CD14-positive monocyte (primary cell): ENCODE data around the gene LUC7L2. TPM values are rescaled to one million over a fixed set of nuclear protein-coding genes. Genes with fewer than 3 reads are reported as not detected.

Experiments used
- DNase-seq, 3 donors: peaks; one replicate each; pipeline ENCODE4 v3.0.0-alpha.2; 2011 to 2022
- H2AFZ ChIP-seq: 2 replicates; pipeline ENCODE4 v1.6.0; 2012; ENCODE audit warnings: mild to moderate bottlenecking, low read depth, low read length, inconsistent platforms; ENCODE audit not compliant: insufficient read depth, poor library complexity, severe bottlenecking
- H3K27ac ChIP-seq, 2 donors: 1 replicate in 1 of 2; 2 replicates in 1 of 2; pipeline ENCODE4 v1.5.1; 2012 to 2013; ENCODE audit warnings: low read length in 2 of 2, control low read depth in 1 of 2, inconsistent platforms in 1 of 2, low read depth in 1 of 2, mild to moderate bottlenecking in 1 of 2
- H3K27me3 ChIP-seq, 2 donors: one replicate each; pipeline versions ENCODE4 v1.6.0 to v1.6.1; 2011 to 2013; ENCODE audit warnings: low read length in 2 of 2; ENCODE audit not compliant: control insufficient read depth in 2 of 2, insufficient read depth in 2 of 2
- H3K36me3 ChIP-seq, 2 donors: replicated peaks in 1 of 2; 1 replicate in 1 of 2; 2 replicates in 1 of 2; pipeline versions ENCODE4 v1.5.1 to v1.6.1; 2012 to 2013; ENCODE audit warnings: low read length in 2 of 2, control low read depth in 1 of 2, inconsistent platforms in 1 of 2, mild to moderate bottlenecking in 1 of 2; ENCODE audit not compliant: insufficient read depth in 2 of 2, control insufficient read depth in 1 of 2
- H3K4me1 ChIP-seq, 2 donors: 1 replicate in 1 of 2; 2 replicates in 1 of 2; pipeline versions ENCODE4 v1.5.1 to v1.6.1; 2012 to 2013; ENCODE audit warnings: low read length in 2 of 2, control low read depth in 1 of 2, inconsistent platforms in 1 of 2, mild to moderate bottlenecking in 1 of 2, moderate library complexity in 1 of 2; ENCODE audit not compliant: insufficient read depth in 2 of 2, control insufficient read depth in 1 of 2
- H3K4me2 ChIP-seq: replicated peaks from 2 replicates; pipeline ENCODE3; 2012; ENCODE audit warnings: low read length, moderate library complexity, mild to moderate bottlenecking; ENCODE audit not compliant: poor library complexity, severe bottlenecking; ENCODE audit errors: extremely low read depth
- H3K4me3 ChIP-seq, 3 experiments: fragments of 200-600 bp in 1 of 3; sonication (generic) in 1 of 3; replicated peaks in 1 of 3; 1 replicate in 2 of 3; 2 replicates in 1 of 3; pipeline ENCODE4 v1.5.1; 2011 to 2013; ENCODE audit warnings: low read length in 3 of 3, mild to moderate bottlenecking in 3 of 3, control low read depth in 2 of 3, low read depth in 2 of 3, inconsistent platforms in 1 of 3, moderate library complexity in 1 of 3
- H3K79me2 ChIP-seq: 2 replicates; pipeline ENCODE4 v1.6.0; 2012; ENCODE audit warnings: mild to moderate bottlenecking, control low read depth, inconsistent platforms, low read length, moderate library complexity; ENCODE audit not compliant: insufficient read depth
- H3K9ac ChIP-seq: 2 replicates; pipeline ENCODE4 v1.6.0; 2017; ENCODE audit warnings: low read length, mild to moderate bottlenecking; ENCODE audit not compliant: insufficient read depth, poor library complexity, severe bottlenecking
- H3K9me3 ChIP-seq, 2 donors: replicated peaks in 1 of 2; 1 replicate in 1 of 2; 2 replicates in 1 of 2; pipeline versions ENCODE4 v1.5.1 to v1.6.1; 2012 to 2013; ENCODE audit warnings: low read length in 2 of 2, control low read depth in 1 of 2; ENCODE audit not compliant: control insufficient read depth in 1 of 2, insufficient read depth in 1 of 2
- H4K20me1 ChIP-seq: 2 replicates; pipeline ENCODE4 v1.6.0; 2012; ENCODE audit warnings: mild to moderate bottlenecking, low read length, control low read depth, moderate library complexity; ENCODE audit not compliant: insufficient read depth
- H3K27ac Mint-ChIP-seq, 7 donors: one replicate each; pipeline ENCODE4 v1.8.0; 2020; ENCODE audit warnings: mild to moderate bottlenecking in 7 of 7, mixed read lengths in 7 of 7, moderate library complexity in 6 of 7, inconsistent platforms in 2 of 7
- H3K27me3 Mint-ChIP-seq, 3 donors: one replicate each; pipeline ENCODE4 v1.8.0; 2021 to 2022; ENCODE audit warnings: low read depth in 3 of 3, mild to moderate bottlenecking in 3 of 3, mixed read lengths in 3 of 3, moderate library complexity in 3 of 3, inconsistent platforms in 1 of 3
- H3K36me3 Mint-ChIP-seq, 2 donors: one replicate each; pipeline ENCODE4 v1.8.0; 2020; ENCODE audit warnings: mixed read lengths in 2 of 2, inconsistent platforms in 1 of 2, mild to moderate bottlenecking in 1 of 2
- H3K4me1 Mint-ChIP-seq: one replicate; pipeline ENCODE4 v1.8.0; 2020; ENCODE audit warnings: mild to moderate bottlenecking, mixed read lengths
- H3K4me3 Mint-ChIP-seq, 2 donors: one replicate each; pipeline ENCODE4 v1.8.0; 2020; ENCODE audit warnings: mild to moderate bottlenecking in 2 of 2, mixed read lengths in 2 of 2, moderate library complexity in 1 of 2
- H3K9me3 Mint-ChIP-seq, 7 donors: one replicate each; pipeline ENCODE4 v1.8.0; 2020 to 2022; ENCODE audit warnings: mixed read lengths in 7 of 7, mild to moderate bottlenecking in 6 of 7, moderate library complexity in 6 of 7, inconsistent platforms in 2 of 7
- CTCF ChIP-seq: fragments of 200-600 bp; IDR thresholded peaks from one replicate; pipeline ENCODE4 v1.8.0; 2022; ENCODE audit warnings: antibody characterized with exemption, mild to moderate bottlenecking
- WGBS: methylation state at CpG from one replicate; pipeline ENCODE4 v1.1.5; 2013; ENCODE audit warnings: missing lambda C conversion rate; ENCODE audit not compliant: insufficient coverage; 5-methylcytosine and 5-hydroxymethylcytosine counted together
- intact Hi-C, 2 donors: fragments of 100-400 bp; cut with micrococcal nuclease; formaldehyde crosslinking; loops; one replicate each; pipeline versions ENCODE4 v1.15.0 to v1.15.1; 2023
- polyA plus RNA-seq, 3 donors: library from polyadenylated mRNA; depleted of rRNA in 1 of 3; unstranded in 2 of 3; stranded (reverse) in 1 of 3; fragments of 300-500 nt in 2 of 3; fragments of >200 nt in 1 of 3; fragmentation: Illumina TruSeq in 2 of 3; gene quantifications; 1 replicate in 2 of 3; 2 replicates in 1 of 3; pipeline ENCODE4 v1.2.3, GENCODE V29; 2012 to 2021
- small RNA-seq: library from RNA; depleted of rRNA; stranded (forward); fragments of <200 nt; gene quantifications from one replicate; pipeline ENCODE3, GENCODE V24; 2012; ENCODE audit warnings: low read depth; ENCODE audit not compliant: insufficient read length

LUC7L2 gene
- polyA plus RNA-seq, 3 donors, result 24.7 to 54.5 (median 26.8) TPM

GRCh38 chr7:139471740-139472353 lies 112.2 kb downstream of the LUC7L2 start:
- Histone ChIP-seq H3K36me3 (no peaks in the 10 kb centered on the region), H3K4me2 (no peak overlapping the region), H3K9me3 (peaks cover 3 to 4% of the 10 kb centered on the region in 2 donors), H3K79me2 (no peaks in the 10 kb centered on the region), H3K27me3 (no peaks in the 10 kb centered on the region), H3K9ac (no peak overlapping the region), H4K20me1 (no peaks in the 10 kb centered on the region), H3K4me3 (no peak overlapping the region), H2AFZ (no peak overlapping the region), H3K4me1 (no peaks in the 10 kb centered on the region), H3K27ac (no peak overlapping the region)
- peaks cover 5 to 16% (median 8%) of the 10 kb centered on the region in 7 donors for H3K9me3 Mint-ChIP-seq
- H3K4me3 Mint-ChIP-seq, result no peak overlapping the region
- no peak for DNase-seq
- H3K4me1 Mint-ChIP-seq, result no peaks in the 10 kb centered on the region
- intact Hi-C loops, result no loop called here
- peaks cover 0 to 7% (median 0%) of the 10 kb centered on the region in 3 donors for H3K27me3 Mint-ChIP-seq
- no peak for TF ChIP-seq CTCF
- 96% methylated on average over 2 of the region's 7 CpGs for WGBS
- no peak overlapping the region for H3K27ac Mint-ChIP-seq
- H3K36me3 Mint-ChIP-seq, result no peaks in the 10 kb centered on the region

Small RNAs within 50 kb of the gene (small RNA-seq; reads per million reads assigned to genes)
- gene RNU6-206P (not detected), gene RNU6-911P (not detected)

Other genes starting within 250 kb of the LUC7L2 start
- 1 to 10 TPM in 2 of 3 donors, under 1 TPM in 1; 0.80 to 4.2 (median 1.6) TPM for gene UBN2, start 128.7 kb upstream of the LUC7L2 start, polyA plus RNA-seq
- 10 to 100 TPM; 10.3 to 39.4 (median 39.0) TPM for gene FMC1, start 18.6 kb upstream of the LUC7L2 start, polyA plus RNA-seq
- gene KLRG2, start 123.8 kb downstream of the LUC7L2 start, polyA plus RNA-seq, result not detected
- gene CLEC2L, start 163.8 kb downstream of the LUC7L2 start, polyA plus RNA-seq, result not detected